SK-N-SH treated with all-trans-retinoic acid at 6 μM for 48 hours (cell line): ENCODE data around the gene SLC25A3.

ENCODE experiments used
- ATAC-seq: fragments of 200-7000 bp; cut with Tn5 transposase; 3 replicates; pipeline ENCODE4 v1.9.1; 2020; ENCODE audit warnings: mild to moderate bottlenecking, moderate library complexity
- ARNTL ChIP-seq: fragments of 450-650 bp; formaldehyde crosslinking; IDR thresholded peaks from 2 replicates; pipeline ENCODE4 v1.5.0; 2020; ENCODE audit warnings: low read depth, mild to moderate bottlenecking, moderate library complexity, borderline replicate concordance
- CREB5 ChIP-seq: fragments of 250-450 bp; sonication (Bioruptor Pico); IDR thresholded peaks from 2 replicates; pipeline ENCODE4 v1.5.1; 2020; ENCODE audit warnings: low read depth, mild to moderate bottlenecking, moderate library complexity
- CSDC2 ChIP-seq: fragments of 250-450 bp; sonication (Bioruptor Pico); IDR thresholded peaks from 2 replicates; pipeline ENCODE4 v1.5.0; 2020; ENCODE audit warnings: mild to moderate bottlenecking, moderate library complexity
- ESRRG ChIP-seq: fragments of 250-450 bp; sonication (Bioruptor Pico); IDR thresholded peaks from 2 replicates; pipeline ENCODE4 v1.6.1; 2021; ENCODE audit warnings: mild to moderate bottlenecking
- GLIS3 ChIP-seq: fragments of 250-450 bp; sonication (Bioruptor Pico); IDR thresholded peaks from 2 replicates; pipeline ENCODE4 v1.5.0; 2020; ENCODE audit warnings: mild to moderate bottlenecking, moderate library complexity
- ISL1 ChIP-seq: fragments of 250-450 bp; sonication (Bioruptor Pico); IDR thresholded peaks from 2 replicates; pipeline ENCODE4 v2.1.2; 2022; ENCODE audit warnings: mild to moderate bottlenecking, moderate library complexity
- OSR1 ChIP-seq: fragments of 250-450 bp; sonication (Bioruptor Pico); IDR thresholded peaks from 2 replicates; pipeline ENCODE4 v1.8.0; 2022; ENCODE audit warnings: moderate library complexity, mild to moderate bottlenecking, inconsistent platforms
- PATZ1 ChIP-seq: fragments of 250-450 bp; sonication (Bioruptor Pico); IDR thresholded peaks from 2 replicates; pipeline ENCODE4 v1.8.0; 2020; ENCODE audit warnings: mild to moderate bottlenecking, moderate library complexity, borderline replicate concordance
- POU6F1 ChIP-seq: fragments of 250-450 bp; sonication (Bioruptor Pico); IDR thresholded peaks from 2 replicates; pipeline ENCODE4 v1.8.0; 2021; ENCODE audit warnings: low read depth, mild to moderate bottlenecking, moderate library complexity, borderline replicate concordance
- PPARA ChIP-seq: fragments of 250-450 bp; sonication (Bioruptor Pico); IDR thresholded peaks from 2 replicates; pipeline ENCODE4 v1.5.0; 2020; ENCODE audit warnings: mild to moderate bottlenecking, borderline replicate concordance
- RARB ChIP-seq: fragments of 250-450 bp; sonication (Bioruptor Pico); IDR thresholded peaks from 2 replicates; pipeline ENCODE4 v1.8.0; 2021; ENCODE audit warnings: mild to moderate bottlenecking, moderate library complexity
- SNAI2 ChIP-seq: fragments of 250-450 bp; sonication (Bioruptor Pico); IDR thresholded peaks from 2 replicates; pipeline ENCODE4 v1.5.0; 2020; ENCODE audit warnings: mild to moderate bottlenecking, moderate library complexity
- TCF4 ChIP-seq: fragments of 250-450 bp; sonication (Bioruptor Pico); IDR thresholded peaks from 2 replicates; pipeline ENCODE4 v1.8.0; 2021; ENCODE audit warnings: mild to moderate bottlenecking, moderate library complexity, borderline replicate concordance
- TOX ChIP-seq: fragments of 250-450 bp; sonication (Bioruptor Pico); IDR thresholded peaks from 2 replicates; pipeline ENCODE4 v1.8.0; 2021; ENCODE audit warnings: mild to moderate bottlenecking, moderate library complexity, borderline replicate concordance
- TSHZ2 ChIP-seq: fragments of 250-450 bp; sonication (Bioruptor Pico); IDR thresholded peaks from 2 replicates; pipeline ENCODE4 v1.5.0; 2020; ENCODE audit warnings: mild to moderate bottlenecking, moderate library complexity
- ZC3H10 ChIP-seq: fragments of 250-450 bp; sonication (Bioruptor Pico); IDR thresholded peaks from 2 replicates; pipeline ENCODE4 v1.5.1; 2021; ENCODE audit warnings: mild to moderate bottlenecking, moderate library complexity
- ZFP3 ChIP-seq: fragments of 250-450 bp; sonication (Bioruptor Pico); IDR thresholded peaks from 2 replicates; pipeline ENCODE4 v1.5.0; 2020; ENCODE audit warnings: mild to moderate bottlenecking, moderate library complexity
- ZFP30 ChIP-seq: fragments of 450-650 bp; formaldehyde crosslinking; IDR thresholded peaks from 2 replicates; pipeline ENCODE4 v1.5.0; 2022; ENCODE audit warnings: mild to moderate bottlenecking, moderate library complexity
- ZNF565 ChIP-seq: fragments of 450-650 bp; formaldehyde crosslinking; conservative IDR thresholded peaks from 2 replicates; pipeline ENCODE4 v1.5.0; 2020; ENCODE audit warnings: low read depth, mild to moderate bottlenecking, moderate library complexity
- ZNF8 ChIP-seq: fragments of 450-650 bp; formaldehyde crosslinking; IDR thresholded peaks from 2 replicates; pipeline ENCODE4 v1.5.0; 2020; ENCODE audit warnings: mild to moderate bottlenecking, moderate library complexity
- TF ChIP-seq, protein P1 (sequence below): fragments of 250-450 bp; sonication (Bioruptor Pico); IDR thresholded peaks from 2 replicates; pipeline ENCODE4 v1.5.1; 2021; ENCODE audit warnings: mild to moderate bottlenecking, moderate library complexity

SLC25A3 gene

DNA sequence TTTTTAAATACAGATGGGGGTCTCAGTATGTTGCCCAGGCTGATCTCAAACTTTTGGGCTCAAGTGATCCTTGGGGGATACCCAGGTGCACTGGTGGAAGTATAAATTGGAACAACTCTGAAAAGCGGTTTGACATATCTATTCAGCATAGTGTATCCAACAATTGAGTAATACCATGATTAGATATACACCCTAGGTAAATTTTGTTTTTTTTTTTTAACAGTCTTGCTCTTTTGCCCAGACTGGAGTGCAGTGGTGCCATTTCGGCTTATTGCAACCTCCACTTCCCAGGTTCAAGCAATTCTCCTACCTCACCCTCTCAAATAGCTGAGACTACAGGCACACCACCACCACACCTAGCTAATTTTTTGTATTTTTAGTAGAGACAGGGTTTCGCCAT, 31.6 kb upstream of the SLC25A3 start (continued):
- no peak for TF ChIP-seq ESRRG (CRISPR knock-in tag)

DNA sequence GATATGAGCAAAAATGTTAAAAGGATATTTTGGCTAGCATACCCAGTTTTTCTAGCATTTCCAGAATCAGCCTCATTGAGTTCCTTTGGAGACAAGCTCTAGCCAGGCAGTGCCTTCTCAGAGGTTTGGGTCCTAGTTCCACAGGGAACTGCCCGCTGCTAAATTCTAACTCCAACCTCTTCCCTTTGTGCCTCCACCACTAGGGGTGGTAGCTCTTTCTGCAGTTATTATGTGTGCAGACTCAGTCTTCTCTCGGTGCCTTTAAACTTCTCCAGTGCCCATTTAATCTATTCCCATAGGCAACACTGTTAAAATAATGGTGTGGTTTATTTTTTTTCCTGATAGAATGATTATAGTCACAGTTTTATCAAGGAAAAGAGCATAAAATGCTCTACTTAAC, 21.5 kb upstream of the SLC25A3 start:
- no peak for TF ChIP-seq TSHZ2 (CRISPR knock-in tag)
- no peak for TF ChIP-seq RARB (CRISPR knock-in tag)
- TF ChIP-seq ZFP3 (CRISPR knock-in tag): no peak
- TF ChIP-seq POU6F1 (CRISPR knock-in tag): no peak
- TF ChIP-seq TOX (CRISPR knock-in tag): no peak
- TF ChIP-seq GLIS3 (CRISPR knock-in tag): no peak
- TF ChIP-seq ZNF565 (CRISPR knock-in tag): no peak
- TF ChIP-seq ZNF8: no peak
- no peak for TF ChIP-seq CREB5 (CRISPR knock-in tag)
- TF ChIP-seq PPARA: no peak
- TF ChIP-seq, protein P1, sequence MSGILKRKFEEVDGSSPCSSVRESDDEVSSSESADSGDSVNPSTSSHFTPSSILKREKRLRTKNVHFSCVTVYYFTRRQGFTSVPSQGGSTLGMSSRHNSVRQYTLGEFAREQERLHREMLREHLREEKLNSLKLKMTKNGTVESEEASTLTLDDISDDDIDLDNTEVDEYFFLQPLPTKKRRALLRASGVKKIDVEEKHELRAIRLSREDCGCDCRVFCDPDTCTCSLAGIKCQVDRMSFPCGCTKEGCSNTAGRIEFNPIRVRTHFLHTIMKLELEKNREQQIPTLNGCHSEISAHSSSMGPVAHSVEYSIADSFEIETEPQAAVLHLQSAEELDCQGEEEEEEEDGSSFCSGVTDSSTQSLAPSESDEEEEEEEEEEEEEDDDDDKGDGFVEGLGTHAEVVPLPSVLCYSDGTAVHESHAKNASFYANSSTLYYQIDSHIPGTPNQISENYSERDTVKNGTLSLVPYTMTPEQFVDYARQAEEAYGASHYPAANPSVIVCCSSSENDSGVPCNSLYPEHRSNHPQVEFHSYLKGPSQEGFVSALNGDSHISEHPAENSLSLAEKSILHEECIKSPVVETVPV (CRISPR knock-in tag): no peak
- no peak for TF ChIP-seq ZFP30 (CRISPR knock-in tag)
- no peak for TF ChIP-seq SNAI2 (CRISPR knock-in tag)
- no peak for TF ChIP-seq ISL1
- TF ChIP-seq PATZ1 (CRISPR knock-in tag): no peak
- 0 out of 3 replicates have a peak, but pooled peaks have one; percentile 38 for ATAC-seq

GRCh38 chr12:98574110-98574509, 19.4 kb upstream of the SLC25A3 start:
- no peak for TF ChIP-seq RARB (CRISPR knock-in tag)
- TF ChIP-seq TCF4 (CRISPR knock-in tag): no peak
- no peak for TF ChIP-seq ESRRG (CRISPR knock-in tag)
- TF ChIP-seq ZFP3 (CRISPR knock-in tag): no peak
- TF ChIP-seq ZNF8: no peak
- no peak for TF ChIP-seq SNAI2 (CRISPR knock-in tag)
- no peak for TF ChIP-seq OSR1 (CRISPR knock-in tag)
- no peak for TF ChIP-seq CSDC2 (CRISPR knock-in tag)
- no peak for TF ChIP-seq ARNTL
- TF ChIP-seq, protein P1 (CRISPR knock-in tag): no peak
- TF ChIP-seq ZC3H10: no peak
- no peak for TF ChIP-seq POU6F1 (CRISPR knock-in tag)
- no peak for TF ChIP-seq GLIS3 (CRISPR knock-in tag)
- no peak for TF ChIP-seq PPARA
- no peak for TF ChIP-seq ISL1
- TF ChIP-seq ZFP30 (CRISPR knock-in tag): no peak
- no peak for TF ChIP-seq TOX (CRISPR knock-in tag)
- TF ChIP-seq TSHZ2 (CRISPR knock-in tag): no peak
- no peak for ATAC-seq
